ENCODE results near the gene NPAS3.

The NPAS3 gene

DNA sequence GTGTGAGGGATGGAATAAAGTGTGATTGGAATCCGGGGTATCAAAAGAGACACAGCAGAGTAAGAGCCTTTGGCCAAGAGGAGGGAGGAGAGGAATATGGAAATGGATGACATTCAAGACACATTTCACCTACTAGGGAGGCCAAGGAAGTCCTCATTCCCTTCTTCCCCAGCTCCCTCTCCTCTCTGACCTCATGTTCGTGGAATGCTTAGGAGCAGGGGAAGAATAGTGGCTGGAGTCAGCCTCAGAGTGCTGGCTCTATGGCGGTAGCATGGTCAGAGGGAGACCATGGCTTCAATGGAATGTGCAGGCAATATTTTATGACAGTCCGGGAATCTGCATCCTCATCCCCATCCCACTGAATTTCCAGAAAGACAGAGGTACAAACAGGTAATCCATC lies 815.6 kb downstream of the NPAS3 start:
- DNase-seq (ENCODE audit: low spot score) = no peak
- ATAC-seq (ENCODE audit: low read depth) = peak; percentile 59; the same call in 2 of the 3 replicates
- no peaks in the 10 kb centered on the region for H3K9me3 ChIP-seq (ENCODE audit: severe bottlenecking)
- H3K4me1 ChIP-seq (ENCODE audit: insufficient read depth, poor library complexity, severe bottlenecking) = no peaks in the 10 kb centered on the region
- TF ChIP-seq, protein P1, sequence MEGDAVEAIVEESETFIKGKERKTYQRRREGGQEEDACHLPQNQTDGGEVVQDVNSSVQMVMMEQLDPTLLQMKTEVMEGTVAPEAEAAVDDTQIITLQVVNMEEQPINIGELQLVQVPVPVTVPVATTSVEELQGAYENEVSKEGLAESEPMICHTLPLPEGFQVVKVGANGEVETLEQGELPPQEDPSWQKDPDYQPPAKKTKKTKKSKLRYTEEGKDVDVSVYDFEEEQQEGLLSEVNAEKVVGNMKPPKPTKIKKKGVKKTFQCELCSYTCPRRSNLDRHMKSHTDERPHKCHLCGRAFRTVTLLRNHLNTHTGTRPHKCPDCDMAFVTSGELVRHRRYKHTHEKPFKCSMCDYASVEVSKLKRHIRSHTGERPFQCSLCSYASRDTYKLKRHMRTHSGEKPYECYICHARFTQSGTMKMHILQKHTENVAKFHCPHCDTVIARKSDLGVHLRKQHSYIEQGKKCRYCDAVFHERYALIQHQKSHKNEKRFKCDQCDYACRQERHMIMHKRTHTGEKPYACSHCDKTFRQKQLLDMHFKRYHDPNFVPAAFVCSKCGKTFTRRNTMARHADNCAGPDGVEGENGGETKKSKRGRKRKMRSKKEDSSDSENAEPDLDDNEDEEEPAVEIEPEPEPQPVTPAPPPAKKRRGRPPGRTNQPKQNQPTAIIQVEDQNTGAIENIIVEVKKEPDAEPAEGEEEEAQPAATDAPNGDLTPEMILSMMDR (IDR thresholded peaks at IDR 0.05; ENCODE audit: poor library complexity, severe bottlenecking) = no peak
- H3K27me3 ChIP-seq (ENCODE audit: insufficient read depth, poor library complexity, severe bottlenecking) = no peaks in the 10 kb centered on the region
- H3K27ac ChIP-seq (ENCODE audit: poor library complexity, severe bottlenecking) = no peak overlapping the region
- H3K36me3 ChIP-seq (ENCODE audit: low read depth) = no peaks in the 10 kb centered on the region
- H3K4me3 ChIP-seq (ENCODE audit: severe bottlenecking) = no peak overlapping the region

DNA sequence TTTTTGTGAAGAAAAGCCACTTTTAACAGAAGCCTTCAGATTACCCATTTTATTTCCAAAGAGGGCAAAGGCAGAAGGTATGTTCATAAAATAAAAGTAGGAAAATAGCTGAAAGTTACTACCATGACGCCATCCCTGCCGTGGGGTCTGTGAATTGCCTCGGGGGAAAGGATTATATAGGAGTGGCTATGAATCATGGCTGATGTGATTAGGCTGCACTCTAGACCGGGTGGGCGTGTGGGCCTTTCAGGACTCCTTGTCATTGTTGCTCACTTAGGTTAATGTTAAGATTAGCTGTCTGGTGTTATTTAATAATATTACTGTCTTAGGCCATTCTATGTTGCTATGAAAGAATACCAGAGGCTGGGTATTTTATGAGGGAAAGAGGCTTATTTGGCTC lies 816.7 kb downstream of the NPAS3 start:
- H3K36me3 ChIP-seq (ENCODE audit: low read depth) = no peaks in the 10 kb centered on the region
- H3K27me3 ChIP-seq (ENCODE audit: insufficient read depth, poor library complexity, severe bottlenecking) = no peaks in the 10 kb centered on the region
- H3K9me3 ChIP-seq (ENCODE audit: severe bottlenecking) = no peaks in the 10 kb centered on the region
- ATAC-seq (ENCODE audit: low read depth) (peak; percentile 78), DNase-seq (ENCODE audit: low spot score) (no peak)
- H3K4me1 ChIP-seq (ENCODE audit: insufficient read depth, poor library complexity, severe bottlenecking) = no peaks in the 10 kb centered on the region
- TF ChIP-seq, protein P1 (IDR thresholded peaks at IDR 0.05; ENCODE audit: poor library complexity, severe bottlenecking) = no peak
- H3K4me3 ChIP-seq (ENCODE audit: severe bottlenecking) = no peak overlapping the region
- no peak overlapping the region for H3K27ac ChIP-seq (ENCODE audit: poor library complexity, severe bottlenecking)

DNA sequence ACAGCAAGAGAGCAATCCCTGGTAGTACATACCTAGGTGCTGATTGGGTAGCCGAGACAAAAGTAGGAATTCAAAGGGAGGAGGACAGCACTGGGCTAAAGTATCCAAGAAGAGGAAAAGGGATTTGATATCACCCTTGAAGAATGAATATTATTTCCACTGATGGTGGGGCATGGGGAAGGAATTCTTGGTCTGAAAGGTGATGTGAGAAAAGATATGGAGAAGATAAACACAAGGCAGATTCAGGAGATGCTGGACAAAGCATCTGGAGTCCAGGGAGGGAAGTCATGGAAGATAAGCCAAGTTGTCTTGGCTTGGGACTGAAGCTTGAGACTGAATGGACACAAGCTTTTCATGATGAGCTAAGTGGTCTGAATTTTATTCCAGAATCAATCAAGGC lies 818.2 kb downstream of the NPAS3 start:
- DNase-seq (ENCODE audit: low spot score) (no peak), ATAC-seq (ENCODE audit: low read depth) (no peak)
- no peaks in the 10 kb centered on the region for H3K36me3 ChIP-seq (ENCODE audit: low read depth)
- TF ChIP-seq, protein P1 (IDR thresholded peaks at IDR 0.05; ENCODE audit: poor library complexity, severe bottlenecking) = no peak
- H3K4me3 ChIP-seq (ENCODE audit: severe bottlenecking) = no peak overlapping the region
- H3K27ac ChIP-seq (ENCODE audit: poor library complexity, severe bottlenecking) = no peak overlapping the region
- H3K9me3 ChIP-seq (ENCODE audit: severe bottlenecking) = no peaks in the 10 kb centered on the region
- H3K27me3 ChIP-seq (ENCODE audit: insufficient read depth, poor library complexity, severe bottlenecking) = no peaks in the 10 kb centered on the region
- no peaks in the 10 kb centered on the region for H3K4me1 ChIP-seq (ENCODE audit: insufficient read depth, poor library complexity, severe bottlenecking)

DNA sequence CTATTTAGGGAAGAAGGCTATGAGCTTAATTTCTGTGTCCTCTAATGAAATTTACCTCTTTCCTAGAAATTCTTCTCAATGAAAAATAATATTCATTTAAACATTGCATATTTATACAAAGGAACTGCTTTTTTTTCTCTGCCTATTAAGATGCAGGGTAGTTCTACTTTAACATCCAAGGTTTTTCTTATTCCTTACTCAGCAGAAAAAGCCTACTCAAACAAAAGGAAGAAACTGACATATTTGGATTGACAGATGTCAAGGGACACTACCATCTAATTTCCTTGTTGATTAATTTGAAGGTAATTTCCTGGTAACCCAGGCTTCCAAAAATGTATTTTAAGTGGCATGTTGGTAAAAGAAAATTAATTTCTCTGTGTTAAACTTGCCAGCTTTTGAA lies 819.9 kb downstream of the NPAS3 start:
- no peaks in the 10 kb centered on the region for H3K27me3 ChIP-seq (ENCODE audit: insufficient read depth, poor library complexity, severe bottlenecking)
- TF ChIP-seq, protein P1 (IDR thresholded peaks at IDR 0.05; ENCODE audit: poor library complexity, severe bottlenecking) = no peak
- H3K27ac ChIP-seq (ENCODE audit: poor library complexity, severe bottlenecking) = no peak overlapping the region
- H3K36me3 ChIP-seq (ENCODE audit: low read depth) = no peaks in the 10 kb centered on the region
- DNase-seq (ENCODE audit: low spot score) = no peak
- H3K9me3 ChIP-seq (ENCODE audit: severe bottlenecking) = no peaks in the 10 kb centered on the region
- no peak for ATAC-seq (ENCODE audit: low read depth)
- no peak overlapping the region for H3K4me3 ChIP-seq (ENCODE audit: severe bottlenecking)
- no peaks in the 10 kb centered on the region for H3K4me1 ChIP-seq (ENCODE audit: insufficient read depth, poor library complexity, severe bottlenecking)

DNA sequence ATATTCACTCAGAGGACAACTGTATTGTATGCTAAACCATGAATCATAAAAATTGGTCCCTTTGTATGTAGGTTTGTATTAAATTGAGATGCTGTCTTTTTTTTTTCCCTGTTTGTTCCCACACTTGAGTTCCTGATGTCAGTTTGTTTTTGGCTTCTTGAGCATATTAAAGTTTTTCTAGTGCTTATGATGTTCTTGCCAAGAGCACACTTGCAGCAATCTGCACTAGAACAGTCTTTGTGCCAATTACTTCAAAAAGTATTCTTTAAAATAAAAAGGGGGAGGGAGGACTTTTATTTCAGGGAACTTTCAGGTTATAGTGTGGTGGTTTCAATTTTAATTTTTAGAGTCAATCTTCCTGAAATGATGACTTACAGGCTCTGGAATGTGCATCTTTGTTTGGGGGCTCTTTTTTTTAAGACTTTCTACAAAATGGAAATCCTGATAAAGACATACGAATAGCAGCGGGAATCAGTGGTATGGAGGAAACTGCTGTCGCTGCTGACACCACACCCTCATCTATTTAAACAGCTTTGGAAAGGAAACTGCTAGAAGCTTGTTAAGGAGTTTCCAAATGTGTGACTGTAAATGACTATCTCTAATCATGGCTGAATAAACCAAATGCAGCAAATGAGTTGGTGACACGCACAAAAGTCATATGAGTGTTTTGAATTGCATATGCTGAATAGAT lies 823.6 kb downstream of the NPAS3 start:
- Histone ChIP-seq H3K4me3 (ENCODE audit: severe bottlenecking) (no peak overlapping the region), H3K9me3 (ENCODE audit: severe bottlenecking) (no peaks in the 10 kb centered on the region), H3K27ac (ENCODE audit: poor library complexity, severe bottlenecking) (no peak overlapping the region), H3K27me3 (ENCODE audit: insufficient read depth, poor library complexity, severe bottlenecking) (no peaks in the 10 kb centered on the region), H3K36me3 (ENCODE audit: low read depth) (no peaks in the 10 kb centered on the region), H3K4me1 (ENCODE audit: insufficient read depth, poor library complexity, severe bottlenecking) (no peaks in the 10 kb centered on the region)
- TF ChIP-seq, protein P1 (IDR thresholded peaks at IDR 0.05; ENCODE audit: poor library complexity, severe bottlenecking) = no peak
- no peak for DNase-seq (ENCODE audit: low spot score)
- no peak for ATAC-seq (ENCODE audit: low read depth)
